SJSA1 (cell line): ENCODE measurements around the gene COL26A1. TPM values are rescaled to one million over a fixed set of nuclear protein-coding genes. Genes with fewer than 3 reads are reported as not detected.

ENCODE experiments used
- DNase-seq, 2 experiments: peaks; one replicate each; pipeline ENCODE4 v3.0.0-alpha.2; 2015 to 2020; ENCODE audit warnings: low spot score in 2 of 2, low read depth in 1 of 2
- H3K27ac ChIP-seq: fragments of 250-450 bp; sonication (Bioruptor Pico); 2 replicates; pipeline ENCODE4 v1.5.1; 2020; ENCODE audit warnings: mild to moderate bottlenecking, moderate library complexity
- H3K27me3 ChIP-seq: fragments of 250-450 bp; sonication (Bioruptor Pico); replicated peaks from 2 replicates; pipeline ENCODE4 v1.5.1; 2020; ENCODE audit warnings: mild to moderate bottlenecking, moderate library complexity
- H3K36me3 ChIP-seq: fragments of 250-450 bp; sonication (Bioruptor Pico); 2 replicates; pipeline ENCODE4 v1.5.1; 2020; ENCODE audit warnings: mild to moderate bottlenecking
- H3K4me1 ChIP-seq: fragments of 250-450 bp; sonication (Bioruptor Pico); replicated peaks from 2 replicates; pipeline ENCODE4 v1.6.1; 2021; ENCODE audit warnings: mild to moderate bottlenecking
- H3K4me3 ChIP-seq: fragments of 250-450 bp; sonication (Bioruptor Pico); 2 replicates; pipeline ENCODE4 v1.5.1; 2020; ENCODE audit warnings: mild to moderate bottlenecking
- H3K9me3 ChIP-seq: fragments of 250-450 bp; sonication (Bioruptor Pico); replicated peaks from 2 replicates; pipeline ENCODE4 v1.5.1; 2020; ENCODE audit warnings: mild to moderate bottlenecking
- total RNA-seq: library from RNA; depleted of rRNA; stranded (reverse); fragments of >200 nt; shearing (Covaris generic); gene quantifications from 2 replicates; pipeline ENCODE4 v1.2.3, GENCODE V29; 2014

Gene COL26A1
- total RNA-seq, 1 experiment from 2014 or later, result not detected

DNA sequence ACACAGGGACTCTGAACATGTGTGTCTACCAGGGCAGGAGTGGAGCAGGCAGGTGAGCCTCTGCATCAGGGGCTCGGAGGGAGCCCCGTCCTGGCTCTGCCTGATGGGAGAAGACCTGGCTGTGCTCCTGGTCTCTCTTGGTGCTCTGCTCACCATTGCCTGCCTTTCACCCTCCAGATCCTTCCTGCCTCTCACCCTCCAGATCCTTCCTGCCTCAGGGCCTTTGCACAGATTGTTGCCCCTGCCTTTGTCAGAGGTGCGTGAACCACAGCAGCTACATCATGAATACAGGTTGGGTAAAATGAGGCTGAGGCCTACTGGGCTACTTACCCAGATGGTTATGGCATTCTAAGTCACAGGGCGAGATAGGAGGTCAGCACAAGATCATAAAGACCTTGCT lies 16.6 kb downstream of the COL26A1 start:
- Histone ChIP-seq H3K9me3 (no peaks in the 10 kb centered on the region), H3K36me3 (no peaks in the 10 kb centered on the region), H3K27me3 (0 out of 2 replicates have a peak, but pooled peaks cover 5% of the 10 kb centered on the region), H3K4me1 (peaks cover 10% of the 10 kb centered on the region), H3K4me3 (no peak overlapping the region), H3K27ac (no peak overlapping the region)
- DNase-seq, result no peak

DNA sequence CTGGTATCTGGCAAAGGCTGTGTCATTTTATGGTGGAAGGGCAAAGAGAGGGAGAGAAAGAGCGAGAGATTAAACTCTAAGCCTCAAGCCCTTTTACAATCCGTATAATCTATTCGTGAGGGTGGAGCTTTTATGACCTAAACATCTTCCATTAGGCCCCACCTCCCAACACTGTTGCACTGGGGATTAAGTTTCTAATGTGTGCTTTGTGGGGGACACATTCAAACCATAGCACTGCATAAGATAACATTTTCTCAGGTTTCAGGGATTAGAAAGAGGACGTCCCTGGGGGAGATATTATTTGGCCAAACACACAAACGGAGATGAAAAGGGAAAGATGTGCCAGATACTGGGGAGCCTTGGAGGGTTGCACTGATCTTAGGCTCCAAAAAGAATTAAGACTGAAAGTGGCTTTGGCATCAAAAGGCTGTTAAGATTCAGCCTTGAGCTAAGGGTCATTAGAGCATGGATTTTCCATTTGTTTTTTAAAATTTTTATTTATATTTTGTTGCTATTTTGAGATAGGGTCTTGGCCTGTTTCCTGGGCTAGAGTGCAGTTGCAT lies 19.0 kb downstream of the COL26A1 start:
- no peak for DNase-seq

DNA sequence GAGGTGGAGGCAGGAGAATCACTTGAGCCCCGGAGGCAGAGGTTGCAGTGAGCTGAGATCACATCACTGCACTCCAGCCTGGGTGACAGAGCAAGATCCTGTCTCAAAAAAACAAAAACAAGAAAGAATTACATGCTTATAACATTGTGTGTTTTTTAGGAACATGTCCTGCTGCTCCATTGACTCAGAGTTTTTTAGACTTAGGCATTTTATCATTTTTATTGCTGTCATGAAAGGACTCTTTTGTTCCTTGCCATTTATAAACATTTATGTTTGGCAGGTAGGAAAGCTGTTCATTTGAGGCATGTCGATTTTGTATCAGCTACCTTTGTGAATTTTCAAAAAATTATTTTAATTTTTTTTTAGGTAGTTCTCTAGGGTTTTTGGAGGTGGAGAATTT lies 20.3 kb downstream of the COL26A1 start:
- peaks cover 16% of the 10 kb centered on the region for H3K4me1 ChIP-seq
- H3K4me3 ChIP-seq, result no peak overlapping the region
- H3K9me3 ChIP-seq, result no peaks in the 10 kb centered on the region
- H3K36me3 ChIP-seq, result no peaks in the 10 kb centered on the region
- 0 out of 2 replicates have a peak, but pooled peaks cover 5% of the 10 kb centered on the region for H3K27me3 ChIP-seq
- no peak for DNase-seq
- H3K27ac ChIP-seq, result no peak overlapping the region

More for the DNA sequence above, 19.0 kb downstream of the COL26A1 start:
- Histone ChIP-seq H3K36me3 (no peaks in the 10 kb centered on the region), H3K9me3 (no peaks in the 10 kb centered on the region), H3K27me3 (0 out of 2 replicates have a peak, but pooled peaks cover 5% of the 10 kb centered on the region), H3K27ac (no peak overlapping the region), H3K4me3 (no peak overlapping the region), H3K4me1 (peaks cover 16% of the 10 kb centered on the region)

DNA sequence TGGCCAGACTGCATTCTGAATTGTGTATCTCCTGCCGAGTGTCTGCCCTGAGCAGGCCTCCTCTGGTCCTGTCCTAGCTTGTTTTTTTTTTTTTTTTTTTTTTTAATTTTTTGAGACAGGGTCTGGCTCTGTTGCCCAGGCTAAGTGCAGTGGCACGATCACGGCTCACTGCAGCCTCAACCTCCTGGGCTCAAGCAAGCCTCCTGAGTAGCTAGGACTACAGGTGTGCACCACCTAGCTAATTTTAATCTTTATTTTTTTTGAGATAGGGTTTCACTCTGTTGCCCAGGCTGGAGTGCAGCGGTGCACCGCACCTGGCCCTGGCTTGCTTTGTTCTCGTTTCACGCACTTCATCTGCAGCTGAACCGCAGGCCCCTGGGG lies 23.5 kb downstream of the COL26A1 start:
- DNase-seq, result no peak
- H3K36me3 ChIP-seq, result no peaks in the 10 kb centered on the region

DNA sequence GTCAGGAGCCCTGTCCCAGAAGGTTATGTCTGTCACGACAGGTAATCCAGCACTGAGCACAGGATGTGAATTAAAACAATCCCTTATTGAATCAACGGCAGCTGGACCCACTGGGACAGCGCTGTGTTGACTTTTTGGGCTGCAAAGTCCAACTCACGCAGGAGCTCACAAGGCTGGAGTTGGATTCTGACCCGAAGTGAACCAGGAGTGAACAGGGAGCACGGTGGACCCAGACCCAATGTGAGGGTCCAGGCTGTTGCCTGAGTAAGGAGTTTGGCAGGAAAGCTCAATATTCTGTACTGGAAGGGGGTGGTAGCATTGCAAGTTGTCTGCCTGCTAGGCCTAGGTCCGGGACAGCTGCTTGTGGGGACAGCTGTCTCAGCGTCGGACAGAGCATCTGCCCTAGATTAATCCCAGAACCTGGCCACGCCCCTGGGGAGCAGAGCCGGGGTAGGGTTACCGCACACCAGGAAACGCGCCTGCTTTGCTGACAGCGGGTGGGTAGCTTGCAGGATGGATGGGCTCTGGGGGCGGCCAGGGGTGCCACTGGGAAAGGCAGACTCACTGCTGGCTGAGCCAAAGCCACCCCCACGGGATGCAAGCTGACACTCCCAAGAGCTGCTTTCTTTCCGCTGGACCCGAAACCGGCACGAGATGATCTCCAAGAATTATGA lies 24.0 kb downstream of the COL26A1 start:
- Histone ChIP-seq H3K36me3 (no peaks in the 10 kb centered on the region), H3K4me1 (peaks cover 7% of the 10 kb centered on the region), H3K9me3 (no peaks in the 10 kb centered on the region), H3K27me3 (no peaks in the 10 kb centered on the region), H3K27ac (no peak overlapping the region), H3K4me3 (no peak overlapping the region)
- no peak for DNase-seq

More for the DNA sequence above, 23.5 kb downstream of the COL26A1 start:
- Histone ChIP-seq H3K27me3 (no peaks in the 10 kb centered on the region), H3K9me3 (no peaks in the 10 kb centered on the region), H3K27ac (no peak overlapping the region), H3K4me3 (no peak overlapping the region), H3K4me1 (peaks cover 7% of the 10 kb centered on the region)

DNA sequence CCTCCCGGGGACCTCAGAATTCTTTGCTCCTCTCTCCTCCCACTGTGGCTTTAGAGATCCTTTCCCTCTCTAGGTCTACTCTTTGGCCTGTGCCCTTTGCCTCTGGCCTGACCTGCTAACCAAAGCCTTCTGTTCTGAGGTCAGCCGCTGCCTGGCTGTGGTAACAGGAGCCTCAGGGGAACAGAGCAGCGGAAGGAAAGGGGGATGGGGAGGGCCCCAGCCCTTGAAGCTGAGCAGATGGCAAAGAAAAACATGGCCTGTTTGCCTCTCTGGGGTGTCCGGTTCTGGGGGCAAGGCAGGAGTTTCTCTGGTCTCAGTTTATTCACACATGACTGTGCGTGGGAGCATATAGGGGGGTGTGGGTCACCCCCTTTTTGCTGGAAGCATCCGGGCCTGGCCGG lies 28.2 kb downstream of the COL26A1 start:
- H3K4me3 ChIP-seq, result no peak overlapping the region
- no peaks in the 10 kb centered on the region for H3K9me3 ChIP-seq
- H3K4me1 ChIP-seq, result no peaks in the 10 kb centered on the region
- no peaks in the 10 kb centered on the region for H3K27me3 ChIP-seq
- no peak for DNase-seq
- no peaks in the 10 kb centered on the region for H3K36me3 ChIP-seq
- no peak overlapping the region for H3K27ac ChIP-seq

DNA sequence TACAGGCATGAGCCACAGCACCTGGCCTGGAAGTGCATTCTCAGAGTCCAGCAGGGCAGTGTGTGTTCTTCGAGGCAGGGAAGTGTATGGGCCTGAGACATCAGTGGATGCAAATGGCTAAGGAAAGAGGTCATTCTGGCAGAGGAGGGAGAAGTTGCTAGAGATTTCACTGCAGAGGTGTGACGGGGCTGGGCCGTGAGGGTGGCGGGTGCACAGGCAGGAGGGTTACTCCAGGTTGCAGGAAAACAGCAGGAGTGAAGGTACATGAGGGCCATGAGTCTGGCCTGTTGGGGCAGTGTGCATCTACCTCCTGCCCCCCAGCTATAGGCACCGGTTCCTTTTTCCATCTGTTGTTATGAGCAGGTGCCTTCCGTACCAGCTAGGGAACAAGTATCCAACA lies 29.3 kb downstream of the COL26A1 start:
- DNase-seq, result no peak
- no peak overlapping the region for H3K27ac ChIP-seq
- H3K27me3 ChIP-seq, result no peaks in the 10 kb centered on the region
- H3K36me3 ChIP-seq, result no peaks in the 10 kb centered on the region
- H3K9me3 ChIP-seq, result no peaks in the 10 kb centered on the region
- H3K4me3 ChIP-seq, result no peak overlapping the region
- no peaks in the 10 kb centered on the region for H3K4me1 ChIP-seq

DNA sequence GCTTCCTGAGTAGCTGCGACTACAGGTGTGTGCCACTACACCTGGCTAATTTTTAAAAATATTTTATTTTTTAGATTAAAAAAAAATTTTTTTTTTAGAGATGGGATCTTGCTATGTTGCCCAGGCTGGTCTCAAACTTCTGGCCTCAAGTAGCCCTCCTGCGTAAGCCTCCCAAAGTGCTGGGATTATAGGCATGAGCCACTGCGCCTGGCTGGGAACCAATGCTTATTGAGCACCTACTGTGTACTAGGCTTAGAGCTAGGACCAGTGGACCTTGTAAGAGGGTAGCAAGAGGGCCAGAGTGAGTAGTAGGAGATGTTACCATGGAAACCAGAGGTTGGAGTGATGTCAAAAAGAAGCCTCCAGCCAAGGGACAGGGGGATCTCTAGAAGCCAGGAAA lies 31.2 kb downstream of the COL26A1 start:
- H3K36me3 ChIP-seq, result no peaks in the 10 kb centered on the region
- DNase-seq, result no peak
- no peak overlapping the region for H3K4me3 ChIP-seq

DNA sequence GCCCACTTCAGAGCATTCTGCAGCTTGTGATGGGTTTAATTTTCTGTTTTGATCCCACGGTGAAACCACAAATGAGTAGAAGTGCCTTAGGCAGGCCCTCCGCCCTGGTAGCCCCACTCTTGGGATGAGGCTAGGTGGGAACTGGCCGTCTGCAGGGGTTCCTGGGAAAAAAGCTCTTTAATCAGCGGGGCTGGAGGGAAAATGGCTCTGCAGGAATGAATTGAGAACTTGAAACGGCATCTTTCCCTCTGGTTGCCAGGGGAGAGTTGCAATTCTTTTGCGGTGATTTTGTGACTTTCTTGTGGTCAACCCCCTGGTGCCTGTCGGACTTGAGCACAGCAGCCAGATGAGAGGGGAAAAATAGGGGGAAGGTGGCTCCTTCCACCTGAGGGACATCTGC lies 32.7 kb downstream of the COL26A1 start:
- no peaks in the 10 kb centered on the region for H3K9me3 ChIP-seq

More for the DNA sequence above, 31.2 kb downstream of the COL26A1 start:
- Histone ChIP-seq H3K27ac (no peak overlapping the region), H3K4me1 (no peaks in the 10 kb centered on the region), H3K27me3 (no peaks in the 10 kb centered on the region), H3K9me3 (no peaks in the 10 kb centered on the region)

DNA sequence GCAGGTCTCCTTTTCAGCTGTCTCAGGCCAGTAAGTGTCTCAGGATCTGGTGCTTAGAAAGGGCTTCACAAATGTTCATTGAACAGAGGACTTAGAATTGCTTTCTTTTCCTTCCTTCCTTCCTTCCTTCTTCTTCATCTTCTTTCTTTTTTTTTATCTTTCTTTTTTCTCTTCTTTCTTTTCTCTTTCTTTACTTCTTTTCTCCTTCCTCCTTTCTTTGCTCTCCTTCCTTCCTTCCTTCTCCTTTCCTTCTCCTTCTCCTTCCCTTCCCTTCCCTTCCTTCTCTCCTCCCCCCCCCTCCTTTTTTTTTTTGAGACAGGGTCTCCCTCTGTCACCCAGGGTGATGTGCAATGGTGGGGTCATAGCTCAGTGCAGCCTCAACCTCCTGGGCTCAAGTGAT lies 34.6 kb downstream of the COL26A1 start:
- DNase-seq, result no peak
- no peaks in the 10 kb centered on the region for H3K27me3 ChIP-seq
- H3K4me1 ChIP-seq, result peaks cover 11% of the 10 kb centered on the region
- H3K36me3 ChIP-seq, result no peaks in the 10 kb centered on the region
- H3K4me3 ChIP-seq, result no peak overlapping the region
- no peaks in the 10 kb centered on the region for H3K9me3 ChIP-seq
- H3K27ac ChIP-seq, result no peak overlapping the region

More for the DNA sequence above, 32.7 kb downstream of the COL26A1 start:
- Histone ChIP-seq H3K4me3 (no peak overlapping the region), H3K4me1 (no peaks in the 10 kb centered on the region), H3K27ac (no peak overlapping the region), H3K36me3 (no peaks in the 10 kb centered on the region), H3K27me3 (no peaks in the 10 kb centered on the region)
- DNase-seq, result peak in 1 of 2 experiments; percentile 20

DNA sequence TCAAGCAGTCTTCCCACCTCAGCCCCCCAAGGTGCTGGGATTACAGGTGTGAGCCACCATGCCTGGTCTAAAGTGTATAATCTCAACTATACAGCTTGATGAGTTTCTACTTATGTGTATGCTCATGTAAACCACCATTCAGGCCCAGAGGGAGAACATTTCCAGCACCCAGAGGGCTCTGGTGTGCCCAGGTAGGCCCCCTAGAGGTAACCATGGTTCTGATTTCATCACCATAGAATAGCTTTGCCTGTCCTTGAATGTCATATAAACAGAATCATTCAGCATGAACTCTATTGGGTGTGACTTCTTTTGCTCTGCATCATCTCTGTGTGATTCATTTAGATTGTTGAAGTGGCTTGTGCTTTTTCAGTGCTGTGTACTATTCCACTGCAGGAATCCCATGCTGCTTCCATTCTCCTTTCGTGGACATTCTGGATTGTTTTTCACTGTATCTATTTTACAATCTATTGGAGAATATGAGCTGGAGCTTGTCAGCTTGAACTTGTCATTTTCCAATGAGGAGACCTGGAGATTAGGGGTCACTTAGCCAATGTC lies 35.2 kb downstream of the COL26A1 start:
- no peaks in the 10 kb centered on the region for H3K36me3 ChIP-seq
- DNase-seq, result no peak
- peaks cover 12% of the 10 kb centered on the region for H3K4me1 ChIP-seq
- H3K27ac ChIP-seq, result no peak overlapping the region
- H3K4me3 ChIP-seq, result no peak overlapping the region
- no peaks in the 10 kb centered on the region for H3K27me3 ChIP-seq
- no peaks in the 10 kb centered on the region for H3K9me3 ChIP-seq

DNA sequence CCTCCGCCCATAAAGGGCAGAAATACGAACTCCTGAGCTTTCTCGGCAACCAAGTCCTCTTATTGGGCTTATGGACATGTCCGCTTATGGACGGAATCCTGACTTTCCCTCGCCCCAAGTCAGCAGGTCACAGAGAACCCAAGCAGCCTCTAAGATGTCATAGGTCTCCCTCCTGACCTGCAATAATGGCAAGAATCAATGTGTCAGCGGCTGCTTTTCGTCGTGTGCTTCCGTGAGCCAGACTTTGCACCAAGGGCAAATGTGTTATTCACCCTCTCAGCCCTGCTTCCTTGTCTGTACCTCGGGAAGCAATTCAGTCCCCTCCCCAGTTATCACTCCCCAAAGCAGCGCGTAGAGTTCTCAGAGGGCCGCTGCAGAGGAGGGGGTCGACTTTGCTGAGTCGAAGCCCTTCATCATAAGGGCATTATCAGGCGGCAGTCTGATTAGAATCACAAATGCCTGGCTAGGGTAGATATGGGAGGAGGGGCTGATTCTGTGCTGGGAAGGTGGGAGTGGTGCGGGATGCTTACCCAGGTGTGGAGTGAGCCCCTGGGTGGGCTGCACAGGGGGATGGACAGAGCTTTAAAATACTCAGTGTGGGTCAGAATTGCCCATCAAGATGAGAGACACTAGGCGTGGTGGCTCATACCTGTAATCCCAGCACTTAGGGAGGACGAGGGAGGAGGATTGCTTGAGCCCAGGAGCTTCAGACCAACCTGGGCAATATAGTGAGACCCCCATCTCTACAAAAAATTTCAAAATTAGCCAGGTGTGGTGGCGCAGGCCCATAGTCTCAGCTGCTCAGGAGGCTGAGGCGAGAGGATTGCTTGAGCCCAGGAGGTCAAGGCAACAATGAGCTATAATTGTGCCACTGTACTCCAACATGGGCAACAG lies 36.0 kb downstream of the COL26A1 start:
- DNase-seq, result no peak
- H3K9me3 ChIP-seq, result no peaks in the 10 kb centered on the region

DNA sequence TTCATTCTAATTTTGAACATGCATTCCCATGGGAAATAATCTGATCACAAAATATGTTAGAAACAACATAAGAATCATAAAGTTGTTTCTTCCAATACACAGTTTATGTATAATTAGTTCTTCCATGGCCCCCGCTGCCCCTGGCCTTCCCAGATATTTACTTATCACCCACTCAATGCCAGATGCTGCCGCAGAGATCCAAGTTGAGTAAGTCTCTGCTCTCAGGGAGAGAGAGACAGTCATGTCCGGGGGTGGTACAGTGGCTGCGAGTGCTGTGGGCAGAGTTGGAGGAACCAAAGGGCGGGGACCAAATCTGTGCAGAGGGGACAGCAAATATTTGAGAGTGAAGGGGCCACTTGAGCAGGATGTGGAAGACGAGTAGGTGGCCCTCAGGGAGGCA lies 37.1 kb downstream of the COL26A1 start:
- Histone ChIP-seq H3K36me3 (no peaks in the 10 kb centered on the region), H3K27me3 (peaks cover 4% of the 10 kb centered on the region; the same call in 1 of the 2 replicates), H3K9me3 (no peaks in the 10 kb centered on the region), H3K27ac (no peak overlapping the region), H3K4me3 (no peak overlapping the region), H3K4me1 (peaks cover 12% of the 10 kb centered on the region)
- no peak for DNase-seq

More for the DNA sequence above, 36.0 kb downstream of the COL26A1 start:
- Histone ChIP-seq H3K36me3 (no peaks in the 10 kb centered on the region), H3K4me1 (peaks cover 12% of the 10 kb centered on the region), H3K4me3 (no peak overlapping the region), H3K27me3 (no peaks in the 10 kb centered on the region), H3K27ac (no peak overlapping the region)
